B cell (primary cell): ENCODE results near the gene CMTM5. TPM values are rescaled to one million over a fixed set of nuclear protein-coding genes. Genes with fewer than 3 reads are reported as not detected.

Experiments
- ATAC-seq: fragments of 200-7000 bp; cut with Tn5 transposase; one replicate; pipeline ENCODE4 v1.10.0; 2021; ENCODE audit warnings: low read depth, mild to moderate bottlenecking, moderate number of reproducible peaks, moderate library complexity
- CTCF ChIA-PET: fragments of 350-600 bp; sonication (Branson Sonifier 250); formaldehyde crosslinking; loops from one replicate; lab custom pipeline; 2021; ENCODE audit warnings: antibody characterized with exemption, inconsistent platforms; lab: Charles Lee
- POLR2A ChIA-PET: fragments of 350-600 bp; sonication (Branson Sonifier 250); formaldehyde crosslinking; loops from one replicate; lab custom pipeline; 2021; ENCODE audit warnings: antibody characterized with exemption; lab: Charles Lee
- DNase-seq: peaks from one replicate; pipeline ENCODE4 v3.0.0; 2013
- H2AFZ ChIP-seq: 2 replicates; pipeline ENCODE4 v1.6.1; 2012; ENCODE audit warnings: mild to moderate bottlenecking, low read depth, low read length; ENCODE audit not compliant: insufficient read depth, poor library complexity, severe bottlenecking
- H3K27ac ChIP-seq, 2 donors: 1 replicate in 1 of 2; 2 replicates in 1 of 2; pipeline ENCODE4 v1.5.1; 2012 to 2013; ENCODE audit warnings: low read length in 2 of 2, mild to moderate bottlenecking in 2 of 2, moderate library complexity in 1 of 2
- H3K27me3 ChIP-seq, 4 experiments: fragments of 200-600 bp in 1 of 4; sonication (generic) in 1 of 4; replicated peaks in 1 of 4; 1 replicate in 2 of 4; 2 replicates in 2 of 4; pipeline versions ENCODE4 v1.6.1 to v1.7.0; 2013 to 2016; ENCODE audit warnings: low read length in 3 of 4, mild to moderate bottlenecking in 2 of 4, mixed read lengths in 1 of 4, moderate library complexity in 1 of 4; ENCODE audit not compliant: insufficient read depth in 4 of 4, control insufficient read depth in 3 of 4; ENCODE audit errors: control extremely low read depth in 1 of 4
- H3K36me3 ChIP-seq, 2 experiments: replicated peaks in 1 of 2; 1 replicate in 1 of 2; 2 replicates in 1 of 2; pipeline versions ENCODE4 v1.6.1 to v1.7.1; 2013; ENCODE audit warnings: low read length in 1 of 2; ENCODE audit not compliant: insufficient read depth in 2 of 2, control insufficient read depth in 1 of 2; ENCODE audit errors: control extremely low read depth in 1 of 2, extremely low read depth in 1 of 2
- H3K4me1 ChIP-seq, 2 donors: fragments of 200-600 bp in 1 of 2; sonication (generic) in 1 of 2; 1 replicate in 1 of 2; 2 replicates in 1 of 2; pipeline versions ENCODE4 v1.5.1 to v1.6.1; 2013 to 2017; ENCODE audit warnings: low read length in 2 of 2; ENCODE audit not compliant: control insufficient read depth in 2 of 2, insufficient read depth in 2 of 2
- H3K4me2 ChIP-seq: replicated peaks from 2 replicates; pipeline ENCODE3; 2012; ENCODE audit warnings: mild to moderate bottlenecking, low read depth, low read length; ENCODE audit not compliant: poor library complexity, severe bottlenecking
- H3K4me3 ChIP-seq, 5 experiments: fragments of 200-600 bp in 1 of 5; sonication (generic) in 1 of 5; 1 replicate in 3 of 5; 2 replicates in 2 of 5; pipeline versions ENCODE4 v1.5.1 to v1.7.0; 2011 to 2016; ENCODE audit warnings: low read length in 4 of 5, mild to moderate bottlenecking in 4 of 5, low read depth in 2 of 5, control low read depth in 1 of 5, moderate library complexity in 1 of 5; ENCODE audit not compliant: insufficient read depth in 1 of 5; ENCODE audit errors: control extremely low read depth in 1 of 5, extremely low read depth in 1 of 5
- H3K79me2 ChIP-seq: fragments of 200-600 bp; sonication (generic); one replicate; pipeline ENCODE4 v1.6.0; 2016; ENCODE audit warnings: low read length; ENCODE audit not compliant: control insufficient read depth, insufficient read depth
- H3K9ac ChIP-seq: fragments of 200-600 bp; sonication (generic); 2 replicates; pipeline ENCODE4 v1.6.1; 2017; ENCODE audit warnings: mild to moderate bottlenecking, low read length, moderate library complexity
- H3K9me3 ChIP-seq, 3 donors: one replicate each; pipeline versions ENCODE4 v1.6.1 to v1.7.1; 2013; ENCODE audit warnings: low read length in 2 of 3; ENCODE audit not compliant: control insufficient read depth in 2 of 3, insufficient read depth in 1 of 3; ENCODE audit errors: control extremely low read depth in 1 of 3
- H4K20me1 ChIP-seq: 2 replicates; pipeline ENCODE4 v1.6.0; 2012; ENCODE audit warnings: mild to moderate bottlenecking, low read length; ENCODE audit not compliant: insufficient read depth, control insufficient read depth, poor library complexity, severe bottlenecking
- H3K27ac Mint-ChIP-seq: one replicate; pipeline ENCODE4 v1.8.0; 2021; ENCODE audit warnings: mixed read lengths
- H3K27me3 Mint-ChIP-seq: one replicate; pipeline ENCODE4 v1.8.0; 2021; ENCODE audit warnings: mixed read lengths
- H3K4me1 Mint-ChIP-seq: one replicate; pipeline ENCODE4 v1.8.0; 2021; ENCODE audit warnings: mixed read lengths
- H3K4me3 Mint-ChIP-seq: one replicate; pipeline ENCODE4 v1.8.0; 2021; ENCODE audit warnings: mixed read lengths
- H3K9me3 Mint-ChIP-seq: one replicate; pipeline ENCODE4 v1.8.0; 2022; ENCODE audit warnings: mixed read lengths; ENCODE audit not compliant: insufficient read depth
- CTCF ChIP-seq: fragments of 200-600 bp; IDR thresholded peaks from one replicate; pipeline ENCODE4 v1.8.0; 2022; ENCODE audit warnings: antibody characterized with exemption, mild to moderate bottlenecking
- EZH2 ChIP-seq: IDR thresholded peaks from 2 replicates; pipeline ENCODE4 v1.6.1; 2012; ENCODE audit warnings: borderline replicate concordance, low read depth, mild to moderate bottlenecking, moderate library complexity, low read length; ENCODE audit not compliant: insufficient read depth, poor library complexity, severe bottlenecking
- WGBS: methylation state at CpG from one replicate; pipeline ENCODE4 v1.1.5; 2013; ENCODE audit warnings: missing lambda C conversion rate; ENCODE audit not compliant: insufficient coverage; 5-methylcytosine and 5-hydroxymethylcytosine counted together
- intact Hi-C: fragments of 100-400 bp; cut with micrococcal nuclease; formaldehyde crosslinking; loops from one replicate; pipeline ENCODE4 v1.10.0; 2022
- polyA plus RNA-seq: library from polyadenylated mRNA; depleted of rRNA; stranded (reverse); fragments of >200 nt; gene quantifications from 2 replicates; pipeline ENCODE4 v1.2.3, GENCODE V29; 2012
- total RNA-seq, 2 donors: library from RNA; stranded (reverse); fragments of 120-200 nt in 1 of 2; gene quantifications; 1 replicate in 1 of 2; 2 replicates in 1 of 2; pipeline versions ENCODE4 v1.2.3 to v1.2.4, GENCODE V29; 2013 to 2022

The CMTM5 gene
- total and polyA plus RNA-seq, 2 donors (not counting 1 experiment from before 2014, with no cell fraction given) = 0.18 TPM; not detected in 1

GRCh38 chr14:23382731-23383440 lies 6.0 kb downstream of the CMTM5 start:
- intact Hi-C loops = no loop called here
- Histone ChIP-seq H3K4me2 (no peak overlapping the region), H3K79me2 (no peaks in the 10 kb centered on the region), H3K9ac (no peak overlapping the region), H2AFZ (no peak overlapping the region), H3K27me3 (peaks cover 0 to 16% (median 0%) of the 10 kb centered on the region in 4 experiments), H3K9me3 (no peaks in the 10 kb centered on the region), H3K4me1 (no peaks in the 10 kb centered on the region), H3K4me3 (no peak overlapping the region), H3K27ac (no peak overlapping the region), H4K20me1 (no peaks in the 10 kb centered on the region), H3K36me3 (no peaks in the 10 kb centered on the region)
- DNase-seq = no peak
- no peaks in the 10 kb centered on the region for H3K4me1 Mint-ChIP-seq
- H3K27ac Mint-ChIP-seq = no peak overlapping the region
- ChIA-PET POLR2A (no interaction called here), CTCF (interaction anchor here (1.0 to 8.7 kb wide), 3 partner anchors 9 to 262 kb away, joined by 3 to 129 read pairs (median 48); no protein-coding TSS in a partner anchor)
- H3K9me3 Mint-ChIP-seq = no peaks in the 10 kb centered on the region
- no peak for TF ChIP-seq CTCF
- no peak for TF ChIP-seq EZH2
- H3K4me3 Mint-ChIP-seq = no peak overlapping the region
- peaks cover 37% of the 10 kb centered on the region for H3K27me3 Mint-ChIP-seq
- WGBS = 13% methylated on average over 3 of the region's 10 CpGs
- no peak for ATAC-seq

GRCh38 chr14:23384364-23385080 lies 7.7 kb downstream of the CMTM5 start:
- H3K4me3 Mint-ChIP-seq = no peak overlapping the region
- ATAC-seq = no peak
- POLR2A ChIA-PET = no interaction called here
- H3K9me3 ChIP-seq = no peaks in the 10 kb centered on the region
- DNase-seq = no peak
- CTCF ChIA-PET = interaction anchor here (1.4 to 1.5 kb wide), 2 partner anchors 10 to 46 kb away, joined by 3 to 4 read pairs; no protein-coding TSS in a partner anchor
- H3K79me2 ChIP-seq = no peaks in the 10 kb centered on the region
- TF ChIP-seq CTCF = no peak
- TF ChIP-seq EZH2 = no peak
- no peaks in the 10 kb centered on the region for H3K4me1 ChIP-seq
- no peak overlapping the region for H3K4me2 ChIP-seq
- H4K20me1 ChIP-seq = no peaks in the 10 kb centered on the region
- peaks cover 35% of the 10 kb centered on the region for H3K27me3 Mint-ChIP-seq
- H3K27ac ChIP-seq = no peak overlapping the region
- no peak overlapping the region for H2AFZ ChIP-seq
- intact Hi-C loops = no loop called here
- no peaks in the 10 kb centered on the region for H3K4me1 Mint-ChIP-seq
- 97% methylated on average over 20 of the region's 29 CpGs for WGBS
- H3K9ac ChIP-seq = no peak overlapping the region
- no peaks in the 10 kb centered on the region for H3K36me3 ChIP-seq
- peaks cover 0 to 12% (median 0%) of the 10 kb centered on the region in 4 experiments for H3K27me3 ChIP-seq
- H3K9me3 Mint-ChIP-seq = no peaks in the 10 kb centered on the region
- H3K27ac Mint-ChIP-seq = no peak overlapping the region
- no peak overlapping the region for H3K4me3 ChIP-seq
